ENCODE results near the gene CUX1. TPM values are rescaled to one million over a fixed set of nuclear protein-coding genes. Genes with fewer than 3 reads are reported as not detected.

Gene CUX1
- total RNA-seq, 4 donors from 2014 or later: 64.1 to 142 (median 111) TPM

DNA sequence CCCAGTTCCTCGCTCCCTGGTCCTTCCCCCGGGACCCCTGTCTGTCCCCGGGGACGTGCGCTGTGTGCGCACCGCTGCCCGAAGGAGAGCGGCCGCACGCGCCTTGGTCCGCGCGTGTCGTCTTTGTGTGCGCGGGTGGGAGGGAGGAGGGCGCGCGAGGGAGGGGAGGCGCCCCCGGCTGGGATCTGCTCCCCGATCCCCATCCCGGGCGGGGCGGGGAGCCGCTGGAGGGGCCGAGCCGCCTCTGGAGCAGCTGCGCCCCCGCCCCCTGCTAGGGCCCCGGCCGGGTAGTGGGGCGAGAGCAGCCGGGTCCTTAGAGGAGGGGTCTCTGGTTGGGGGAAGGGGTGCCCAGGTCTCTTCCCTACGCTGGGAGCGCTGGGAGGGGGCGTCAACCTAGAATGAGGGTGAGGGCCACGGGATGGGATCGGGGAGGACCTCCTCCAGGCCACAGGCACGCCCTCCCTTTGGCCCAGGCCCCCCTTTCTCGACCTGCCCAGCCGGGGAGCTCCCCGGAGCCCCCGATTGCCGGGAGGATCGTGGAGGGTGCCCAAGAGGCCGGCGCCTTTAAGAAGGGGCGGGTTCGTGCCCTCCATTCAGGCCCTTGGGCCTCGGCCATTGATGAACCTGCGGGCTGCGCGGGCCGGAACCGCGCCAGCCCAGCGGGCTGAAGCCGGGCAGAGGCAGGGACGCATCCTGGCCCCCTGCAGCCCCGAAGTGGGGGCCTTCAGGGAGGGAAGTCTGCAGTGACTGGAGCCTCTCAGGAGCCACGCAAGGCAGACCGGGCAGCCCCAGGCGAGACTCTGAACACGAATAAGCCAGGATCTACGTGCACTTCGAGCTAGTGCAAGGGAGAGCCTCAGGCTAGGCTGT is 469.9 kb downstream of the CUX1 start:
- H3K9me3 ChIP-seq: no peaks in the 10 kb centered on the region
- DNase-seq: peak; percentile 44 to 74 (median 63)
- H3K36me3 ChIP-seq: no peaks in the 10 kb centered on the region
- H3K4me1 ChIP-seq: peaks cover 0 to 36% (median 29%) of the 10 kb centered on the region in 4 donors
- no peak for TF ChIP-seq POLR2A (IDR thresholded peaks at IDR 0.05)
- TF ChIP-seq, protein P1, sequence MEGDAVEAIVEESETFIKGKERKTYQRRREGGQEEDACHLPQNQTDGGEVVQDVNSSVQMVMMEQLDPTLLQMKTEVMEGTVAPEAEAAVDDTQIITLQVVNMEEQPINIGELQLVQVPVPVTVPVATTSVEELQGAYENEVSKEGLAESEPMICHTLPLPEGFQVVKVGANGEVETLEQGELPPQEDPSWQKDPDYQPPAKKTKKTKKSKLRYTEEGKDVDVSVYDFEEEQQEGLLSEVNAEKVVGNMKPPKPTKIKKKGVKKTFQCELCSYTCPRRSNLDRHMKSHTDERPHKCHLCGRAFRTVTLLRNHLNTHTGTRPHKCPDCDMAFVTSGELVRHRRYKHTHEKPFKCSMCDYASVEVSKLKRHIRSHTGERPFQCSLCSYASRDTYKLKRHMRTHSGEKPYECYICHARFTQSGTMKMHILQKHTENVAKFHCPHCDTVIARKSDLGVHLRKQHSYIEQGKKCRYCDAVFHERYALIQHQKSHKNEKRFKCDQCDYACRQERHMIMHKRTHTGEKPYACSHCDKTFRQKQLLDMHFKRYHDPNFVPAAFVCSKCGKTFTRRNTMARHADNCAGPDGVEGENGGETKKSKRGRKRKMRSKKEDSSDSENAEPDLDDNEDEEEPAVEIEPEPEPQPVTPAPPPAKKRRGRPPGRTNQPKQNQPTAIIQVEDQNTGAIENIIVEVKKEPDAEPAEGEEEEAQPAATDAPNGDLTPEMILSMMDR (IDR thresholded peaks at IDR 0.05): no peak
- peak overlapping the region; percentile 27 to 91 (median 56) for H3K27ac ChIP-seq
- peak overlapping the region; percentile 59 to 97 (median 87) for H3K4me3 ChIP-seq
- no peaks in the 10 kb centered on the region for H3K27me3 ChIP-seq

DNA sequence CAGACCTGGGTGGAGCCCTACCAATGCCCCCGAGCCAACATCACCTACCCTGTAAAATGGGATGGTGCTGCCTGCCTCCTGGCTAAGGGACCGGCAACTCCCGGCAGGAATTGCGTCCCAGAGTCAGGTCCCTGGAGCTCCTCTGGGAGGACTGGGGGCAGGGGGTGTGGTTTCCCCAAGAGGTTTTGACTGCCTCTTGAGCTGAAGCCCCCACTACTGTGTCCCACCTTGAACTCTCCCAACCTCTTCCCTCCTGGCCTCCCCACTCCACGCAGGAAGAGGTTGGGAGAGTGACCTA is 470.5 kb downstream of the CUX1 start:
- H3K27ac ChIP-seq: peak overlapping the region in 2 of 4 donors; percentile 27 to 91
- no peaks in the 10 kb centered on the region for H3K36me3 ChIP-seq
- DNase-seq: no peak
- TF ChIP-seq, protein P1 (IDR thresholded peaks at IDR 0.05): no peak
- no peak for TF ChIP-seq POLR2A (IDR thresholded peaks at IDR 0.05)
- H3K4me3 ChIP-seq: peak overlapping the region; percentile 59 to 97 (median 87)
- H3K27me3 ChIP-seq: no peaks in the 10 kb centered on the region
- peaks cover 0 to 36% (median 29%) of the 10 kb centered on the region in 4 donors for H3K4me1 ChIP-seq
- H3K9me3 ChIP-seq: no peaks in the 10 kb centered on the region

DNA sequence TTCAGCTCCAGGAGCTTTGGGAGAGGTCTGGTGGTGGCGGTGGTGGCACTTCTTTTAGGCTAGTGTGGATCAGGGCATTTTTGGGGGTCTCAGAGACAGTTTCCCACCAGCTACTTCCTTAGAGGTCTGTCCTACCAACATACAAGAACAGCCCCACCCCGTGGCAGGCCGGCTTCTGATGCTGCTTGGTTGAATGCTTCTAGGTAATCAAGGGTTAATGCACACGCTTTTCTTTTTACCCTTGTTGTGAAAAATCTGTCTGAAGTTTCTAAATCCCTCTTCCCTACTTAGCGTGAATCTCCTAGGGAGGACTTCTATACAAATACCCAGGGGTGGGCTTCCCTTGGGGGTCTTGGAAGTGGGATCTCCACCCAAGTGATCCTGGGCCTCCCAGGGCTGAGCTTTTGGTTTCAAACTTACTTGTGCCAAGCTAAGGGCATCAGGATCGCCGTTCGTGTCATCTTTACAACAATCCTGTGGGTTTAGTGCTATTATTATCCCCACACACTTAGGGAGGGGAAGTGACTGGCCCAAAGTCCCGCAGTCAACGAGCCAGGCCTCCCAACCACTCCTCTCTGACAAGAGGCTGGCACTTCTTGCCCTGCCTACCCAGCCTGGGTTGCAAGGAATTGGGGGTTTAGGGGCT is 471.0 kb downstream of the CUX1 start:
- H3K4me3 ChIP-seq: peak overlapping the region in 3 of 4 donors; percentile 59 to 97 (median 95)
- peak overlapping the region in 2 of 4 donors; percentile 27 to 91 for H3K27ac ChIP-seq
- no peaks in the 10 kb centered on the region for H3K9me3 ChIP-seq

GRCh38 chr7:102289057-102289456 is 471.6 kb downstream of the CUX1 start:
- DNase-seq: peak in 2 of 3 donors; percentile 72 to 74
- Histone ChIP-seq H3K27me3 (no peaks in the 10 kb centered on the region), H3K36me3 (no peaks in the 10 kb centered on the region), H3K27ac (peak overlapping the region in 2 of 4 donors; percentile 27 to 91), H3K4me1 (peaks cover 0 to 36% (median 29%) of the 10 kb centered on the region in 4 donors), H3K9me3 (no peaks in the 10 kb centered on the region), H3K4me3 (peak overlapping the region in 1 of 4 donors; percentile 97)
- TF ChIP-seq, protein P1 (IDR thresholded peaks at IDR 0.05): no peak
- TF ChIP-seq POLR2A (IDR thresholded peaks at IDR 0.05): no peak

More for the DNA sequence above, 471.0 kb downstream of the CUX1 start:
- no peaks in the 10 kb centered on the region for H3K36me3 ChIP-seq
- H3K4me1 ChIP-seq: peaks cover 0 to 36% (median 29%) of the 10 kb centered on the region in 4 donors
- H3K27me3 ChIP-seq: no peaks in the 10 kb centered on the region
- TF ChIP-seq POLR2A (IDR thresholded peaks at IDR 0.05): no peak
- TF ChIP-seq, protein P1 (IDR thresholded peaks at IDR 0.05): no peak
- peak in 1 of 3 donors; percentile 61 for DNase-seq

- H3K4me3 ChIP-seq: peak overlapping the region in 1 of 4 donors; percentile 15
- peaks cover 0 to 21% (median 19%) of the 10 kb centered on the region in 4 donors for H3K4me1 ChIP-seq
- no peak for TF ChIP-seq POLR2A (IDR thresholded peaks at IDR 0.05)
- TF ChIP-seq, protein P1 (IDR thresholded peaks at IDR 0.05): no peak
- no peaks in the 10 kb centered on the region for H3K9me3 ChIP-seq
- no peaks in the 10 kb centered on the region for H3K27me3 ChIP-seq
- peak overlapping the region in 1 of 4 donors; percentile 91 for H3K27ac ChIP-seq
- DNase-seq: peak in 2 of 3 donors; percentile 65 to 75
- no peaks in the 10 kb centered on the region for H3K36me3 ChIP-seq
Measured at GRCh38 chr7:102291056-102291915, 473.9 kb downstream of the CUX1 start.
